ENCODE measurements around the gene EIF4A3.

EIF4A3 gene

GRCh38 chr17:80111702-80112470 lies 35.0 kb downstream of the EIF4A3 start:
- DNase-seq: no peak

DNA sequence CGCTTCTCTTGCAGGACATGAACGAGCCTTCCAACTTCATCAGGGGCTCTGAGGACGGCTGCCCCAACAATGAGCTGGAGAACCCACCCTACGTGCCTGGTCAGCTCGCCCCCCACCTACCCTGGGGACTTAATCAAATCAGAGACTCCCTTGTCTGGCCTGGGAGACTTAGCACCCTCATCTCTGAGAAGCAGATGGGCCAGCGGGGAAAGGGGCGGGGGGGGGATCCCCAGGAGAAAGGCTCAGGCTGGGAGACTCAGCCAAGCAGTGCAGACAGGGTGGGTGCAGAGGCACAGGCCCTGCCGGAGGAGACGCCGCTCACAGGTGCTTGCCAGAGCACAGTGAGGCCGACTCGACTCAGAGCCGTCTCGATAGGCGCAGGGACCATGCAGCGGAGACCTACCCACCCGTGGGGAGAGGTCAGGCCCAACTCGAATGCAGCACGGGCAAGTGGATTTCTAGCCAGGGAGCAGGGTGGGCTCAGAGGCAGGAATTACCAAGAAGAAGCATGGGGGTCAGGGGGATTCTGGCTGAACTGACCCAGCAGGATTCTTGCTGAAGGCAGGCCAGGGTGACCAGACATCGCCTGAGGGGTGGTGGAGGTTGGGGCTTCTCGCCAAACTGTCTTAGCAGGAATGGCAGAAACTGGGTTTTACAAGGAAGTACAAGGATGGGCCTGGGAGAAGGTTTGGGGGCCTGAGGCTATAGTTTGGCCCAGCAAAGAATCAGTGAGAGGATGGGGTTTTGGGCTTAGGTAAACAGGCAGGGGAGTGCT lies 35.8 kb downstream of the EIF4A3 start:
- no peak for DNase-seq

DNA sequence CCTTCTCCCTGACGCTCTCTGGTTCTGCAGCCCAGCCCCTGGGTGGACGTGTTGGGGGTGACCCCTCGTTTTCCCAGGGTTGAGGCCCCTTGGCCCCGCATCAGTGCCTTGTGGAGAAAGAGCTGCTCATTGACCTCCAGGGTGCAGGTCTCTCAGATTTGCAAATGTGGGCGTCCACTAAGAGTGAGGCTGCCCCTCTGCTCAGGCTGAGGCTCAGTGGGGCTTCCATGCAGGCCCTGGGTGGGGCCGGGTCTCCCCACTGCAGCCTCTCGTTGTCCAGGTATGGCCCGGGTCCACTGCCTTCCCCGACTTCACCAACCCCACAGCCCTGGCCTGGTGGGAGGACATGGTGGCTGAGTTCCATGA lies 36.5 kb downstream of the EIF4A3 start:
- DNase-seq: no peak

GRCh38 chr17:80109713-80110446 lies 37.0 kb downstream of the EIF4A3 start:
- DNase-seq: no peak

DNA sequence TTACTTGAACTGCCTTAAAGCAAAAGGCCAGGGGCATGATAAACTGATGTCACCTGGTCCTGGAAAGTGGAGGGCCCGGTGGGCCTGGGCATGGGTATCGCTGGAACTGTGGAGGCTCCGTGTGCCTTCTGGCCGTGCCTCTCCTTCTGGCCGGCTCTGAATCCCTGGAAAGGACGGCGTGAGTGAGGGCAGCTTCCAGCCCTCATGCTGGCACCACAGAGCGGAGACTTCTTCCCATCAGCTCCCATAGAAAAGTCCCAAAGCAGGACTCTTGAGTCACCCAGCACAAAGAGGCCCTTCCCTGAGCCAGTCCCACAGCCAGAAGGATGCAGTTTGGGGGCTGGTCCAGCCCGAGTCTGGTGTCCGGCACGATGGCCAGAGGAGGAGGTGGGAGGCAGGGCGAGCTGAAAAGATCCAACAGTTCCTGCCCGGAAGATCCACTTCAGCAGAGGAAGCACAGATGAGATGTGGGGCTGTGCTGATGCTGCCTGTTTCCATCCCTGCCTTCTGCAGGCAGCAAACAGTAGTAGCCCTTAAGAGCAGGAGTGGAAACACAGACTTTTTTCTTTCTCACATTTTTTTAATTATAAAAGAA lies 37.8 kb downstream of the EIF4A3 start:
- DNase-seq: no peak

- no peak for DNase-seq
Observed at GRCh38 chr17:80108036-80108971, 38.6 kb downstream of the EIF4A3 start.

GRCh38 chr17:80107231-80108021 lies 39.5 kb downstream of the EIF4A3 start:
- DNase-seq: no peak

DNA sequence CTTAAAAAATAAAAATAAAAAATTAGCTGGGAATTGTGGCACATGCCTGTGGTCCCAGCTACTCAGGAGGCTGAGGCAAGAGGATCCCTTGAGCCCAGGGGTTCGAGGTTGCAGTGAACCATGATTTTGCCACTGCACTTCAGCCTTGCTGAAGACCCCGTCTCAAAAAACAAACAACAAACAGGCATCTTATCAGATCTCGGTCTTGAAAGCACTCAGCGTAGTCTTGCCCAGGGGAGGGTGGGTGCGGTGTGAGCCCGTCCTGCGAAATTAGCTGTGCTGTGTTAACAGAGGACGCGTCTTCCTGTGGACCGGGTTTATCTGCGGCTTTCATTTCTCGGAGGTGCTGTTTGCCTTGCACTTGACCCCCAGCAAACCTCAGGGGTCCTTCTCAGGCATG lies 40.2 kb downstream of the EIF4A3 start:
- DNase-seq: no peak

DNA sequence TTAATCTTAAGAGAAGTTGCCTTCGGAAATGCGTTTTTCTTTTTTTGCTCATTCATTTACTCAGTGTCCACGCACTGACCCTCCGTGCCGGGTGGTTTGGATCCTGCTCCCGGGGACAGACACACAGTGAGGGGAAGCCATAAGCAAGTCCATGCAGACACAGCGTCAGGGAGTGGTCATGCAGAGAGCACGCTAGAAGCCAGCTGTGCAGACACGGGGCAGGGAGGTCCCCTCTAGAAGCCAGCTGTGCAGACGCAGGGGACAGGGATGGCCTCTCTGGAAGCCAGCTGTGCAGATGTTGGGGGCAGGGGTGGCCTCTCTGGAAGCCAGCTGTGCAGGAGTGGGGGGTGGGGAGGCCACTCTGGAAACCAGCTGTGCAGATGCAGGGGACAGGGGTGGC lies 40.8 kb downstream of the EIF4A3 start:
- no peak for DNase-seq

GRCh38 chr17:80105762-80106161 lies 41.2 kb downstream of the EIF4A3 start:
- DNase-seq: no peak

GRCh38 chr17:80104956-80105375 lies 42.0 kb downstream of the EIF4A3 start:
- no peak for DNase-seq

GRCh38 chr17:80104321-80104955 lies 42.5 kb downstream of the EIF4A3 start:
- no peak for DNase-seq

DNA sequence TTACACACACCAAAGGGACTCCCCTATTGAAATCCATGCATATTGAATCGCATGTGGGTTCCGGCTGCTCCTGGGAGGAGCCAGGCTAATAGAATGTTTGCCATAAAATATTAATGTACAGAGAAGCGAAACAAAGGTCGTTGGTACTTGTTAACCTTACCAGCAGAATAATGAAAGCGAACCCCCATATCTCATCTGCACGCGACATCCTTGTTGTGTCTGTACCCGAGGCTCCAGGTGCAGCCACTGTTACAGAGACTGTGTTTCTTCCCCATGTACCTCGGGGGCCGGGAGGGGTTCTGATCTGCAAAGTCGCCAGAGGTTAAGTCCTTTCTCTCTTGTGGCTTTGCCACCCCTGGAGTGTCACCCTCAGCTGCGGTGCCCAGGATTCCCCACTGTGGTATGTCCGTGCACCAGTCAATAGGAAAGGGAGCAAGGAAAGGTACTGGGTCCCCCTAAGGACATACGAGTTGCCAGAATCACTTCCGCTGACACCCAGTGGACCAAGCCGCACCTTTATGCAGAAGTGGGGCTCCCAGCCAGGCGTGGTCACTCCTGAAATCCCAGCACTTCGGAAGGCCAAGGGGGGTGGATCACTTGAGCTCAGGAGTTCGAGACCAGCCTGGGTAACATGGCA lies 43.4 kb downstream of the EIF4A3 start:
- DNase-seq: no peak

GRCh38 chr17:80102664-80103448 lies 44.1 kb downstream of the EIF4A3 start:
- DNase-seq: no peak

GRCh38 chr17:80101946-80102663 lies 44.8 kb downstream of the EIF4A3 start:
- no peak for DNase-seq

- peak; percentile 90 for DNase-seq
Observed at GRCh38 chr17:80101011-80101945, 45.6 kb downstream of the EIF4A3 start, which contains the start of gene GAA. Gene GAA, plus strand, starts transcription at chr17:80101581. Its CDS starts 3,006 bp downstream, at chr17:80104587.

GRCh38 chr17:80100035-80100323 lies 46.9 kb downstream of the EIF4A3 start:
- no peak for DNase-seq

All from CD4-positive, alpha-beta T cell treated with Interleukin-21 for 1 hour (primary cell).